GM21390 (cell line): ENCODE data around the gene RBMS1.
"Not testable (repeated sequence)": the region's sequence is repeated elsewhere in the genome, so short reads cannot be mapped to it uniquely, and the experiment has no call there.

Experiments used
- ATAC-seq: cut with Tn5 transposase; IDR thresholded peaks from one replicate; pipeline ENCODE4 v1.9.1; 2021; ENCODE audit not compliant: unreplicated experiment

The RBMS1 gene

GRCh38 chr2:160387558-160388262 lies 105.9 kb downstream of the RBMS1 start:
- no peak for ATAC-seq

GRCh38 chr2:160384791-160385190 lies 108.8 kb downstream of the RBMS1 start:
- no peak for ATAC-seq

GRCh38 chr2:160381425-160381951 lies 112.1 kb downstream of the RBMS1 start:
- no peak for ATAC-seq

GRCh38 chr2:160380611-160381010 lies 113.0 kb downstream of the RBMS1 start:
- no peak for ATAC-seq

DNA sequence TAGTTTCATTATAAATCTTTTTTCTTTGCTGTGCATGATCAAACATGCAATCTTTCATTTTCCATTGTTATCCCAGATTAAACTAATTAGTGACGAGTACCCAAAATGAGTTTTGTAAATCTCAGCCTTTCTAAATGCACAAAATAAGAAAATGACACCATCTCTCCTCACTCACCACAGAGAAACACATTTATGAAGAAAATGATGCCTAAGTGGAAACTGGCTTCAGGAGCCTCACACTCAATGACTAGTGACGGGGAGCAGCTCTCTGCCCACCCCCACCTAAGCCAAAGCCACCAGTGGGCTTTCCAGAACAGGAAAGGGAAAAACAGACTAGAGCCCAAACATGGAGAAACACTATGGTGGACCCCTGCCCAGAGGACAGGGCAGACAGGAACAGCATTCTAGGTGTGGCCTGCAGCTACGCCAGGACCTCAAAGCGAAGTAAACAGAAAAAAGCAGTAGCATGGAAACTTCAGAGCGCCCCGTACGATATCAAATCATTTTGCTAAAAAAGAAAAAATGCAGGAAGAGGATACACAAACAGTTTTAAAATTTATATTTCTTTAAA lies 113.5 kb downstream of the RBMS1 start:
- ATAC-seq, result no peak

DNA sequence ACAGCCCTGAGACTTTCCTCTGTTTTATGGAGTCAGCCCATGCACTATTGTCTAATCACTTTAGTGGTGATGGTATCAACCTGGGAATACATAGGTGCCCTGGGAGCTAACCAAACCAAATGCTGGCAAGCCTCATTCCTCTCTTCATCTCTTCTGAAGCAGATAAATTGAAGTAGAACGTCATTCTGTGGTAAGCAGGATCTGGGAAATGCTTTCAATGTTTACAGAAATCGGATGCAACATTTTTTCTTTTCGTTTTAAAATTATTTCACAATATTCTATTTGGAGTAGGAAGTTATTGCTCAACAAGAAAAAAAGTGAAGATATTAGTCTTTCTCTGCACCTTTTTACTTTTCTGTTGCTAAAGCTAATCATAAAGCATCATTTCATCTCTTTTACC lies 114.2 kb downstream of the RBMS1 start:
- ATAC-seq, result no peak

- no peak for ATAC-seq
Observed at GRCh38 chr2:160377204-160377995, 116.2 kb downstream of the RBMS1 start.

GRCh38 chr2:160376576-160376975 lies 117.0 kb downstream of the RBMS1 start:
- no peak for ATAC-seq

- no peak for ATAC-seq
Observed at GRCh38 chr2:160375802-160376469, 117.7 kb downstream of the RBMS1 start.

DNA sequence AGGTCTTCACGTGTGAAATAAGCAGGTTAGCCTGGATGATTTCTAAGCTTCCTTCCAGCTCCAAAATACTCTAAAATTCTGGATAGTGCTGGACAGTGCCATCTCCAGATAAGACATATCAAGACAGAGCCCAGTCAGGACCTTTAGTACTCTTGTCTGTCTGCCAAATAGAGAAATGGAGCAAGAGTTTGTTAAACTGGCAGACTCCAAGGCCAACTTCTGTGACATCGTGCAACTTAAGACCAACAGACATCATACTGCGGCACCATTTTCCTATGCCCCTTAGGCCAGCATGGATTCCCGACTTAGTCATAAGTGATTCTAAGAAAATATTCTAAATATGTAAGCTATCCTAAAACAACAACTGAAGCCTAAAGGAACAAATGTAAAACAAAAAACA lies 118.6 kb downstream of the RBMS1 start:
- no peak for ATAC-seq

DNA sequence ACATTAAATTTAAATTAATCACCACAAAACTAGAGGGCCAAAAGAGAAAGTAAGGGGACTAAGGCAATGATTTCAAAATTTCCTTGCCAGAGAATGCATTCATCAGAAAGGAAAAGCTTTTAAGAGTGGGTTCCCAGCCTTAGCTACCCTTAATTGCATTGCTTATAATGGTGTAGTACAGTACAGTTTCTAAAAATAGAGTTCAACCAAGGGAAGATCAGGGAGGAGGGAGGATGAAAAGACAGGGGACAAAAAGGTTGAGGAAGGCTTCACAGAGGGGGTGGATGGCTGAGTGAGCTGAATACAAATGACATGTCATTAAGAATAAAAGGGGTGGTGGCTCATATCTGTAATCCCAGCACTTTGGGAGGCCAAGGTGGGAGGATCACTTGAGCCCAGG lies 119.9 kb downstream of the RBMS1 start:
- ATAC-seq, result no peak

- no peak for ATAC-seq
Observed at GRCh38 chr2:160373263-160373662, 120.3 kb downstream of the RBMS1 start.

DNA sequence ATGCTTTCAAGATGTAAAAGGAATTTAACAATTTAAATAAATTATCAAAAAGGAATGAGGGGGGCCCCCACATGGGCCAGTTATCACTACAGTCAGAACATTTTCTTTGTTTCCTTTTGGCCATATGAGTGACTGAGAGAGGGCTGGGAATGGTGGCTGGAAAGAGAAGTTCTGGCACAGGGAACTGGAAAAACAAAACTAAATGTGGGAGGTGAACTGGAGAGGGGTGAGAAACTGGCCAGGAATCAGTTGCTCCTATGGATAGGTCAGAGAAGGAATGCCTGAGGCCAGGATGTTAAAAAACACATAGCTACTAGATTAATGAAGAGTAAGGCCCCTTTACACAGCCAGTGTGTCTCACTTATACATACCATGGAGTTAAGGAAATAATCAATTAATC lies 121.0 kb downstream of the RBMS1 start:
- no peak for ATAC-seq

DNA sequence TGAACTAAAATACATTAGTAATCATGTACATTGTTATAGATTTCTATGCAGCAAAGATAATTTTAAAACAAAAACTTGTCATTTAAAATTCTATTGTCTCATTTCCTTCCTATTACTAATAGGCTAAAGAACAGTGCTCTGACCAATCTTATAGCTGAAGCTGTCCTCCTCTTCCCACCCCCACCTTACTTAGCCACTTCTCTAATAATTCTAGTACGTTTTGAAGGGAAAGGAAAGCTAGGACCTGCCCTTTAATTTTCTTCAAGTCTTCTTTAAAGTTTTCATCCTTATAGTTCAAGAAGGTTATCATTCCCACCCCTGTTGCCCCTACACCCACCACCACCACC lies 121.6 kb downstream of the RBMS1 start:
- ATAC-seq, result no peak

- ATAC-seq, result no peak
Observed at GRCh38 chr2:160371251-160372009, 122.2 kb downstream of the RBMS1 start.

- no peak for ATAC-seq
Observed at GRCh38 chr2:160368988-160369930, 124.3 kb downstream of the RBMS1 start.

DNA sequence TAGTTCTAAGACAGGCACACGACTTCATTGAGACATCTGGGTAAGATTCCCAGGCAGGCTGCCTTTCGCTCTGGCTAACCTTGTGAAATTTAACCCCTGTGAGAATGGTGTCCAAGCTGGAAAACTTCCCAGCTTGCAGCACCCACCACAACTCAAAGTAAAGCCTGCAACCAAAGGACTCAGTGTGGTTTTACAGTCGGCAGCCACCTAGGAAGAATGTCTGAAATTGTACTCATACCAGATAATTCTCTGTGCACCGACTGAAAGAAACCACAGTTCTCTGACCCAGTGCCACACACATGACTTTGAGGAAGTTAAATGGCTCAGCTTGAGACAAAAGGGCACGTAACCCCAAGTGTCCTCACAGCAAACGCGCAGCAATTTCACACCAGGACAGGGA lies 125.7 kb downstream of the RBMS1 start:
- peak; percentile 58 for ATAC-seq

DNA sequence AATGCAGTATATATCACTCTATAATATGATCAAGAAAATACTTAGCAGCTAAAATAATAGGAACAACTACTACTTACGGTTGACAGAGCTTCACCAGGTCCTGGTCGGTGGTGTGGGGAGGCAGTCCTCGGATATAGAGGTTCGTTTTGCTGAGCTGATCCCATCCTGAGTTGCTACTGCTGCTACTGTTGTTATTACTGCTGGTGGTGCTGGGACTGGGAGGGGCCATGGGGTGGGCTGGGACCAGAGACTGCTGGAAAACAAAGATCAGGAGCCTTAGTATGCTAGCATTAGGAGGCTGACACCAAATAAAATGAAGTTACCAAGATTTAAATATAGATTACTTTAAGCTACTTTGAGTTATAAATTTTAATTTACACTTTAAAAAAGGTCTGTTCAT lies 126.5 kb downstream of the RBMS1 start:
- ATAC-seq, result not testable (repeated sequence)

- no peak for ATAC-seq
Observed at GRCh38 chr2:160366474-160366873, 127.1 kb downstream of the RBMS1 start.
